Trophoblast cell (in vitro differentiated cells and primary cell): ENCODE data around the gene SPTLC2.

Experiments used
- DNase-seq, 2 donors: peaks; one replicate each; pipeline ENCODE4 v3.0.0-alpha.2; 2016
- H2AFZ ChIP-seq: 2 replicates; pipeline ENCODE4 v1.6.1; 2013; ENCODE audit warnings: low read length, moderate library complexity, mild to moderate bottlenecking; ENCODE audit not compliant: insufficient read depth, poor library complexity
- H2AK5ac ChIP-seq: 2 replicates; pipeline ENCODE4 v1.6.1; 2013; ENCODE audit warnings: mild to moderate bottlenecking, low read length
- H2BK120ac ChIP-seq: 2 replicates; pipeline ENCODE4 v1.6.1; 2013; ENCODE audit warnings: low read length, mild to moderate bottlenecking, moderate library complexity; ENCODE audit not compliant: insufficient read depth, poor library complexity
- H2BK12ac ChIP-seq: 2 replicates; pipeline ENCODE4 v1.6.1; 2013; ENCODE audit warnings: mild to moderate bottlenecking, low read length, moderate library complexity
- H2BK5ac ChIP-seq: 2 replicates; pipeline ENCODE4 v1.6.1; 2013; ENCODE audit warnings: low read length, low read depth, moderate library complexity, mild to moderate bottlenecking; ENCODE audit not compliant: poor library complexity
- H3K14ac ChIP-seq: 2 replicates; pipeline ENCODE4 v1.6.1; 2013; ENCODE audit warnings: mild to moderate bottlenecking, low read length
- H3K18ac ChIP-seq: 2 replicates; pipeline ENCODE4 v1.6.1; 2013; ENCODE audit warnings: mild to moderate bottlenecking, low read length
- H3K23ac ChIP-seq: 2 replicates; pipeline ENCODE4 v1.6.1; 2013; ENCODE audit warnings: low read length
- H3K27ac ChIP-seq: 2 replicates; pipeline ENCODE4 v1.5.1; 2013; ENCODE audit warnings: low read depth, mild to moderate bottlenecking, inconsistent platforms, low read length, moderate library complexity
- H3K27me3 ChIP-seq: 2 replicates; pipeline ENCODE4 v1.6.1; 2013; ENCODE audit warnings: inconsistent platforms, mild to moderate bottlenecking, low read length, moderate library complexity; ENCODE audit not compliant: insufficient read depth
- H3K36me3 ChIP-seq, 2 experiments: 1 replicate in 1 of 2; 2 replicates in 1 of 2; pipeline ENCODE4 v1.6.1; 2013; ENCODE audit warnings: low read length in 2 of 2, mild to moderate bottlenecking in 2 of 2, moderate library complexity in 1 of 2; ENCODE audit not compliant: insufficient read depth in 2 of 2, control insufficient read depth in 1 of 2
- H3K4ac ChIP-seq: 2 replicates; pipeline ENCODE4 v1.6.1; 2013; ENCODE audit warnings: low read depth, mild to moderate bottlenecking, low read length, moderate library complexity
- H3K4me1 ChIP-seq, 2 experiments: 1 replicate in 1 of 2; 2 replicates in 1 of 2; pipeline ENCODE4 v1.6.1; 2013; ENCODE audit warnings: low read length in 2 of 2, mild to moderate bottlenecking in 2 of 2, moderate library complexity in 1 of 2; ENCODE audit not compliant: insufficient read depth in 2 of 2, control insufficient read depth in 1 of 2
- H3K4me2 ChIP-seq: 2 replicates; pipeline ENCODE4 v1.6.1; 2013; ENCODE audit warnings: inconsistent platforms, mild to moderate bottlenecking, low read length, moderate library complexity
- H3K4me3 ChIP-seq: 2 replicates; pipeline ENCODE4 v1.5.1; 2013; ENCODE audit warnings: mild to moderate bottlenecking, low read depth, low read length, inconsistent platforms
- H3K79me1 ChIP-seq: one replicate; pipeline ENCODE4 v1.6.1; 2013; ENCODE audit warnings: low read length
- H3K79me2 ChIP-seq: 2 replicates; pipeline ENCODE4 v1.6.1; 2013; ENCODE audit warnings: low read length, mild to moderate bottlenecking; ENCODE audit not compliant: control insufficient read depth, insufficient read depth, poor library complexity
- H3K9ac ChIP-seq: 2 replicates; pipeline ENCODE4 v1.6.1; 2013; ENCODE audit warnings: mild to moderate bottlenecking, low read length
- H3K9me3 ChIP-seq: 2 replicates; pipeline ENCODE4 v1.6.1; 2013; ENCODE audit warnings: low read depth, mild to moderate bottlenecking, control low read depth, inconsistent platforms, low read length; ENCODE audit not compliant: insufficient read depth
- H4K12ac ChIP-seq: 2 replicates; pipeline ENCODE4 v1.6.1; 2013; ENCODE audit warnings: low read depth, mild to moderate bottlenecking, low read length, moderate library complexity
- H4K8ac ChIP-seq: 2 replicates; pipeline ENCODE4 v1.6.1; 2013; ENCODE audit warnings: low read depth, mild to moderate bottlenecking, low read length, moderate library complexity
- H4K91ac ChIP-seq: one replicate; pipeline ENCODE4 v1.6.1; 2013; ENCODE audit warnings: low read depth, mild to moderate bottlenecking, low read length, moderate library complexity
- WGBS: extraction: QIAGEN DNeasy Blood & Tissue Kit; methylation state at CpG from one replicate; pipeline ENCODE4 v1.1.7; 2013; ENCODE audit warnings: missing lambda C conversion rate; ENCODE audit not compliant: insufficient read length, insufficient coverage; ENCODE audit errors: extremely low coverage; 5-methylcytosine and 5-hydroxymethylcytosine counted together

Gene SPTLC2

GRCh38 chr14:77544571-77544970 lies 71.9 kb downstream of the SPTLC2 start:
- Histone ChIP-seq H4K8ac (no peak overlapping the region), H3K18ac (no peak overlapping the region), H3K27ac (no peak overlapping the region), H3K9ac (no peak overlapping the region), H3K14ac (no peak overlapping the region), H3K23ac (no peak overlapping the region), H3K4ac (no peak overlapping the region), H3K36me3 (peaks cover 2% of the 10 kb centered on the region in 2 experiments), H3K4me1 (peaks cover 12 to 19% of the 10 kb centered on the region in 2 experiments), H3K79me2 (no peaks in the 10 kb centered on the region), H2BK5ac (no peak overlapping the region), H3K27me3 (no peaks in the 10 kb centered on the region), H3K79me1 (no peaks in the 10 kb centered on the region), H4K12ac (no peak overlapping the region), H3K4me2 (no peak overlapping the region), H2AK5ac (no peak overlapping the region), H2BK120ac (no peak overlapping the region), H2BK12ac (no peak overlapping the region), H4K91ac (no peak overlapping the region), H2AFZ (no peak overlapping the region), H3K9me3 (no peaks in the 10 kb centered on the region), H3K4me3 (no peak overlapping the region)
- no CpG with 5 or more reads among the region's 2 CpGs for WGBS
- peak; percentile 89 to 98 for DNase-seq

GRCh38 chr14:77543637-77544334 lies 72.7 kb downstream of the SPTLC2 start:
- H3K79me1 ChIP-seq = no peaks in the 10 kb centered on the region
- no peaks in the 10 kb centered on the region for H3K9me3 ChIP-seq
- no peak overlapping the region for H3K4me3 ChIP-seq
- H3K4ac ChIP-seq = no peak overlapping the region
- peak overlapping the region; percentile 33 for H3K23ac ChIP-seq
- no peak overlapping the region for H4K12ac ChIP-seq
- H3K4me2 ChIP-seq = no peak overlapping the region
- no peak overlapping the region for H2BK12ac ChIP-seq
- H2BK5ac ChIP-seq = no peak overlapping the region
- no CpG with 5 or more reads among the region's 3 CpGs for WGBS
- H3K79me2 ChIP-seq = no peaks in the 10 kb centered on the region
- no peak overlapping the region for H4K91ac ChIP-seq
- H3K27me3 ChIP-seq = no peaks in the 10 kb centered on the region
- H3K14ac ChIP-seq = no peak overlapping the region
- H3K18ac ChIP-seq = no peak overlapping the region
- DNase-seq = peak; percentile 88 to 96
- H2AFZ ChIP-seq = no peak overlapping the region
- no peak overlapping the region for H3K9ac ChIP-seq
- H2AK5ac ChIP-seq = no peak overlapping the region
- H3K27ac ChIP-seq = no peak overlapping the region
- no peak overlapping the region for H2BK120ac ChIP-seq
- peaks cover 2% of the 10 kb centered on the region in 2 experiments for H3K36me3 ChIP-seq
- peaks cover 7 to 13% of the 10 kb centered on the region in 2 experiments for H3K4me1 ChIP-seq
- no peak overlapping the region for H4K8ac ChIP-seq

- Histone ChIP-seq H3K4me3 (no peak overlapping the region), H3K27me3 (no peaks in the 10 kb centered on the region), H3K9me3 (no peaks in the 10 kb centered on the region), H3K18ac (no peak overlapping the region), H3K79me2 (no peaks in the 10 kb centered on the region), H2AFZ (no peak overlapping the region), H3K23ac (no peak overlapping the region), H4K12ac (no peak overlapping the region), H2BK120ac (no peak overlapping the region), H4K91ac (no peak overlapping the region), H3K9ac (no peak overlapping the region), H4K8ac (no peak overlapping the region), H2BK5ac (no peak overlapping the region), H3K4me2 (no peak overlapping the region), H3K4ac (no peak overlapping the region), H2BK12ac (no peak overlapping the region), H3K36me3 (peaks cover 2% of the 10 kb centered on the region in 2 experiments), H3K27ac (no peak overlapping the region), H3K14ac (no peak overlapping the region), H2AK5ac (no peak overlapping the region), H3K79me1 (no peaks in the 10 kb centered on the region), H3K4me1 (peaks cover 7 to 10% of the 10 kb centered on the region in 2 experiments)
- no CpG with 5 or more reads among the region's 5 CpGs for WGBS
- peak in 1 of 2 donors; percentile 30 for DNase-seq
Observed at GRCh38 chr14:77543240-77543551, 73.2 kb downstream of the SPTLC2 start.

- no peak overlapping the region for H2BK120ac ChIP-seq
Observed at GRCh38 chr14:77542421-77543239, 73.8 kb downstream of the SPTLC2 start.

More at GRCh38 chr14:77542421-77543239, 73.8 kb downstream of the SPTLC2 start:
- Histone ChIP-seq H3K18ac (no peak overlapping the region), H3K36me3 (peaks cover 2% of the 10 kb centered on the region in 2 experiments), H4K8ac (no peak overlapping the region), H4K91ac (no peak overlapping the region), H2BK5ac (no peak overlapping the region), H3K23ac (no peak overlapping the region), H3K4me1 (peaks cover 7 to 10% of the 10 kb centered on the region in 2 experiments), H3K79me1 (no peaks in the 10 kb centered on the region), H3K14ac (no peak overlapping the region), H3K79me2 (no peaks in the 10 kb centered on the region), H3K4ac (no peak overlapping the region), H3K9me3 (no peaks in the 10 kb centered on the region), H2BK12ac (no peak overlapping the region), H2AFZ (no peak overlapping the region), H3K27me3 (no peaks in the 10 kb centered on the region), H3K4me3 (no peak overlapping the region), H2AK5ac (no peak overlapping the region), H3K27ac (no peak overlapping the region), H3K4me2 (no peak overlapping the region), H3K9ac (no peak overlapping the region), H4K12ac (no peak overlapping the region)
- WGBS = no CpG with 5 or more reads among the region's 11 CpGs
- peak in 1 of 2 donors; percentile 46 for DNase-seq
